HG03520 (cell line): ENCODE measurements around the gene TBL1X.

Experiments used
- ATAC-seq: cut with Tn5 transposase; IDR thresholded peaks from one replicate; pipeline ENCODE4 v1.9.1; 2021; ENCODE audit warnings: mild to moderate bottlenecking, moderate library complexity; ENCODE audit not compliant: unreplicated experiment

The TBL1X gene

DNA sequence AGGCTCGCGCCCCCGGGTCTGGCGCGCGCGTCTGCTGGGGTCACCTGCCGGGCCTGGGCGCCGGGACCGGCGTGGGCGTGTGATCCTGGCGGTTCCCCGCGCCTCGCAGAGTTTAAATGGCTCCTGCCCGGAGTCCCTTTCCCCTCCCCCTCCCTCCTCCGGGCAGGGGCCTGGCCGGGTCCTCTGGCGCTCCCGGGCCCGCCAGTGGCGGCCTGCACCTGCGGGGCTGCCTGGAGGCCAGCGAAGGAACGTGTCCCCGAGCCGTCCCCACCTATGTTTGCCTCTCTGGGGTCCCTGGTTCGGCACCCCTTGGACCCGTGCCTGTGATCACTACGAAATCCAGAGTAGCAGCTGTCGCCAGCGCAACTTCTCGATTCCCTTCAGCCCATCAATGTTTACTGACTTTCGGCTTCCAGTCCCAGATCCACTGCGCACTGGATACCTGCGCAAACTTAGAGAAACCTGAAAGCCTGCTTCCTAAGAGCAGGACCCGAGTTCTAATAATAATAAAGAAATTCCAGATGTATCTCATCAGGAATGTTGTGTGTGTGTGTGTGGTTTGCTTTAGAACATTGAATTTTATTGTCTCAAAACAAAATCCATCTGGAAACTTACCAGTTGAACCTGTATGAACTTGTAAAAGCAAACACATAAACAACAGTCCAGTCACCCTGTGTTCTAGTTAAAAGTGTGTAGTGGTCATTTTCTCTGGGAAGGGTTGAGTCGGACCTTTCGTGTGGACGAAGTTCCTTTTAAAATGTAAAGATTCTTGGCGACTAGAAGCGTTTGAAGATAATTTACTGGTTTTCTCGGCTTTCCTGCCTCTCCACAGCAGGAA lies 322.2 kb downstream of the TBL1X start:
- ATAC-seq: no peak

DNA sequence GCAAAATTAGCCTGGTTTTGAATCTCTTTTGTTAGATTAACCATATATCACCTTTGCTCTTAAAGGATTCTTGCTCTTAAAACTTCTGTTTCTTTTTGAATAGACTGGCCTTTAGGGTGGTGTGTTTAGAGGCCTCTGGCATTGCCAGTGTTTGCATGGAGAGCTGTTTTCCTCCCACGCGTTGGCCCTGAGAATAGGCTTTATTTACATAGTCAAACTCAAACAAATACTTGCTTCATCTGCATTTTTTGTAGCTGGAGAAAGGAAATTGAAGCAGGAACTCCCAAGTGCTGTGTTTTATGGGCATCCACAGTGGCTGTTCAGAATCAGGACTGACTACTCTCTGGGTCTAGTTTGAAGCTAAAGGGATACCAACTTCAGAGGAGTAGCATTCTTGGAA lies 324.1 kb downstream of the TBL1X start:
- no peak for ATAC-seq

DNA sequence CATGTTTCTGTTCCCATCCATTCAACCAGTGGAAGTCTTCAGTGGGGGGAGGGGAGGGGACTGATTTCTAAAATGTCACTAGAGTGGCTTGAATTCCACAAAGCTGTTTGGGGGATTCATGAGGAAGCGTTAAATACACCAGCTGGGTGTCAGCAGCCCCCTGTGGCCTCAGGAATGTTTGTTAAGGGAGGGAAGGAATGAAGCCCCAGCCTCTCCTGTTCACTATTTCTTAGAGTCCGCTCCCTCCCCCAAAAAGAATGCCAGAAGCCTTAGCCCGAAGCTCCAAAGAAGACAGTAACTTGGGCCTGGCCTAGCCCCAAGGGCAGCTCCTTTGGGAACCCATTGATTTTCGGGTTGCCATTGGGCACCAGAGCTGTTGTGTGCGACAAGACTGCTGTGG lies 324.7 kb downstream of the TBL1X start:
- no peak for ATAC-seq
